Stimulated activated naive CD8-positive, alpha-beta T cell treated with anti-CD3 and anti-CD28 coated beads, Interleukin-15, Interleukin-2, amounts not matched to agents 100 U/mL and 50 U/mL, for 24 hours (primary cell): ENCODE results near the gene TIMM8B.
"Not testable (repeated sequence)": the region's sequence is repeated elsewhere in the genome, so short reads cannot be mapped to it uniquely, and the experiment has no call there.

Experiments
- ATAC-seq: fragments of 150-1000 bp; cut with Tn5 transposase; one replicate; pipeline ENCODE4 v1.10.0; 2021
- DNase-seq: peaks from one replicate; pipeline ENCODE4 v3.0.0; 2021

Gene TIMM8B

GRCh38 chr11:112073941-112074811, 12.4 kb downstream of the TIMM8B start, which contains the start of the genes NKAPD1 and PIH1D2:
NKAPD1 (plus strand) TSS chr11:112074299; CDS start chr11:112075575, 1,276 bp downstream.
PIH1D2 (minus strand) TSS chr11:112074017; CDS start chr11:112073174, 843 bp downstream.
- ATAC-seq: peak; percentile 91
- DNase-seq: peak; percentile 81

GRCh38 chr11:112062923-112063322, 23.6 kb downstream of the TIMM8B start:
- ATAC-seq: no peak

GRCh38 chr11:112058103-112058502, 28.5 kb downstream of the TIMM8B start:
- no peak for ATAC-seq
- no peak for DNase-seq

More at GRCh38 chr11:112062923-112063322, 23.6 kb downstream of the TIMM8B start:
- DNase-seq: no peak

GRCh38 chr11:112057170-112057569, 29.4 kb downstream of the TIMM8B start:
- DNase-seq: no peak
- peak; percentile 57 for ATAC-seq

- ATAC-seq: no peak
- DNase-seq: no peak
These were observed 34.8 kb downstream of the TIMM8B start for GRCh38 chr11:112051768-112052167.

- no peak for DNase-seq
- no peak for ATAC-seq
These were observed 35.8 kb downstream of the TIMM8B start for GRCh38 chr11:112050721-112051120.

GRCh38 chr11:112049777-112050176, 36.8 kb downstream of the TIMM8B start:
- DNase-seq (no peak), ATAC-seq (no peak)

GRCh38 chr11:112048256-112048655, 38.3 kb downstream of the TIMM8B start:
- not testable (repeated sequence) for ATAC-seq, DNase-seq

GRCh38 chr11:112046647-112047046, 39.9 kb downstream of the TIMM8B start:
- not testable (repeated sequence) for ATAC-seq, DNase-seq

- DNase-seq (no peak), ATAC-seq (no peak)
These were observed 41.6 kb downstream of the TIMM8B start for GRCh38 chr11:112044961-112045360.

GRCh38 chr11:112042961-112043304, 43.6 kb downstream of the TIMM8B start:
- no peak for ATAC-seq
- no peak for DNase-seq

- ATAC-seq: peak; percentile 36
- DNase-seq: no peak
These were observed 44.2 kb downstream of the TIMM8B start for GRCh38 chr11:112042161-112042960.

GRCh38 chr11:112037527-112037926, 49.0 kb downstream of the TIMM8B start:
- no peak for ATAC-seq
- DNase-seq: no peak
